ENCODE data around the gene TBC1D9. TPM values are rescaled to one million over a fixed set of nuclear protein-coding genes. Genes with fewer than 3 reads are reported as not detected.

Gene TBC1D9
- total RNA-seq, 1 donor from 2014 or later = 22.4 TPM

- Histone ChIP-seq H3K9ac (ENCODE audit: low read depth in 1 of 3, low read length in 3 of 3) (no peak overlapping the region), H3K27ac (ENCODE audit: low read depth, low read length) (no peak overlapping the region), H3K36me3 (ENCODE audit: control insufficient read depth in 3 of 3, insufficient read depth in 3 of 3, low read length in 3 of 3) (peaks cover 4 to 12% (median 4%) of the 10 kb centered on the region in 3 donors), H3K27me3 (ENCODE audit: control insufficient read depth in 3 of 3, insufficient read depth in 3 of 3, low read length in 3 of 3) (no peaks in the 10 kb centered on the region), H3K4me1 (ENCODE audit: control insufficient read depth in 3 of 3, insufficient read depth in 3 of 3, low read length in 3 of 3) (no peaks in the 10 kb centered on the region), H3K9me3 (ENCODE audit: control insufficient read depth in 3 of 3, low read length in 3 of 3) (no peaks in the 10 kb centered on the region), H3K4me3 (ENCODE audit: low read length in 3 of 3) (no peak overlapping the region)
Observed at GRCh38 chr4:140681201-140681600, 75.0 kb downstream of the TBC1D9 start.

DNA sequence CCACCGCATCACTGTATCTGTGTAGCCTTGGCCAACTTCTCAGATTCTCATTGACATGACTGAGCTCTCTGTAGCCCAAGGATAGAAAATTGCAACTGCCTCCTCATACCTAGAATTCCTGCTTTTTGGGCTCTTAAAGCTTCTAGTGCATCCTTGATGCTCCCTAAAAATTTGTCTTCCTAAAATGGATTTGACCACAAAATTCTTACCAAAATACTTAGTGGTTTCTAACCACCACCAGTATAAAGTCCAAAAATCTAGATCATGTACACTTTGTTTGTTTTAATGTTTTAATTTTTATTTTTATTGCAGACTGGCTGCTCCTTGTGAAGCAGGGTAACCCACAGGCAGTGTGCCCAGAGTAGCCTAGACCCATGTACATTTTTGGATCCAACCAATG lies 75.5 kb downstream of the TBC1D9 start:
- Histone ChIP-seq H3K4me1 (ENCODE audit: control insufficient read depth in 3 of 3, insufficient read depth in 3 of 3, low read length in 3 of 3) (no peaks in the 10 kb centered on the region), H3K27me3 (ENCODE audit: control insufficient read depth in 3 of 3, insufficient read depth in 3 of 3, low read length in 3 of 3) (no peaks in the 10 kb centered on the region), H3K9ac (ENCODE audit: low read depth in 1 of 3, low read length in 3 of 3) (no peak overlapping the region), H3K36me3 (ENCODE audit: control insufficient read depth in 3 of 3, insufficient read depth in 3 of 3, low read length in 3 of 3) (peaks cover 4 to 12% (median 6%) of the 10 kb centered on the region in 3 donors), H3K4me3 (ENCODE audit: low read length in 3 of 3) (no peak overlapping the region), H3K27ac (ENCODE audit: low read depth, low read length) (no peak overlapping the region), H3K9me3 (ENCODE audit: control insufficient read depth in 3 of 3, low read length in 3 of 3) (no peaks in the 10 kb centered on the region)

DNA sequence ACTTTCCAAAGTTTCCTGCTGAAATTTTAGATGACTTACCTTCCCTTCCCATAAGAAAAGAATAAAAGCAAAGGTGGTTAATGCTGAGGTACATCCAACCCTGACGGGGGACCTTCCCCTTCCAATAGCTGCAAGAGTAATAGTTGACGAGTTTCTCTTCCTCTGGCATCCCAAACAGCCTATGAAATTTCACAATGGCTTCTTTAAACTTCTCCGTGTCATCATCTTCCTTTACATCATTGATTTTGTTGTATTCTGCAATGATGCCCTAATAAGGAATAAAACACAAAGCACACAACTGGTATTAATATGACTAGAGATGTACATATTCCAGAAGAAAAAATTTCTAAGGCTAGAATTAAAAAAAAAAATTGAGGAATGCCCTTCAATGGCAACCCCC lies 76.6 kb downstream of the TBC1D9 start:
- H3K9me3 ChIP-seq (ENCODE audit: control insufficient read depth in 3 of 3, low read length in 3 of 3) = no peaks in the 10 kb centered on the region
- no peaks in the 10 kb centered on the region for H3K27me3 ChIP-seq (ENCODE audit: control insufficient read depth in 3 of 3, insufficient read depth in 3 of 3, low read length in 3 of 3)
- peaks cover 4 to 12% (median 6%) of the 10 kb centered on the region in 3 donors for H3K36me3 ChIP-seq (ENCODE audit: control insufficient read depth in 3 of 3, insufficient read depth in 3 of 3, low read length in 3 of 3)

GRCh38 chr4:140675599-140676231 lies 80.5 kb downstream of the TBC1D9 start:
- Histone ChIP-seq H3K36me3 (ENCODE audit: control insufficient read depth in 3 of 3, insufficient read depth in 3 of 3, low read length in 3 of 3) (peaks cover 4 to 12% (median 7%) of the 10 kb centered on the region in 3 donors), H3K9me3 (ENCODE audit: control insufficient read depth in 3 of 3, low read length in 3 of 3) (no peaks in the 10 kb centered on the region), H3K4me3 (ENCODE audit: low read length in 3 of 3) (no peak overlapping the region), H3K9ac (ENCODE audit: low read depth in 1 of 3, low read length in 3 of 3) (no peak overlapping the region), H3K27ac (ENCODE audit: low read depth, low read length) (no peak overlapping the region), H3K4me1 (ENCODE audit: control insufficient read depth in 3 of 3, insufficient read depth in 3 of 3, low read length in 3 of 3) (no peaks in the 10 kb centered on the region), H3K27me3 (ENCODE audit: control insufficient read depth in 3 of 3, insufficient read depth in 3 of 3, low read length in 3 of 3) (no peaks in the 10 kb centered on the region)

More for the DNA sequence above, 76.6 kb downstream of the TBC1D9 start:
- H3K4me1 ChIP-seq (ENCODE audit: control insufficient read depth in 3 of 3, insufficient read depth in 3 of 3, low read length in 3 of 3) = no peaks in the 10 kb centered on the region
- H3K27ac ChIP-seq (ENCODE audit: low read depth, low read length) = no peak overlapping the region
- H3K4me3 ChIP-seq (ENCODE audit: low read length in 3 of 3) = no peak overlapping the region
- no peak overlapping the region for H3K9ac ChIP-seq (ENCODE audit: low read depth in 1 of 3, low read length in 3 of 3)

DNA sequence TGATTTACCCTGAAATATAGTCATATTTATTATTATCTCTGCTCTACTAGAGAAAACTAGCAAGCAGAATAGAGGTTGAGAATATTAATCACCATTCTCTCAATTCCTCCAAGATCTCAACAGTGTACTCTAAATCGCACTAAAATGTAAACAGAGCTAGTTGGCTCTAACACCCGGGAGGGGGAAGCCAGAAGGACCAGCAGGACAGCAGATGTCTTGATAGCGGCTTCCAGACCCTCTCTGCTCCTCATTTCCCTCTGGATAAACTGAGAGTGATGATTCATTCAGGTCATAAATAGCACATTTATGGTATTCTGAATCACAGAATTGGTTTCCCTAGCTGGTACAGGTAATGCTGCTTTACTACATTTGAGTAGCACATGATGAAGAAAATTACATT lies 82.5 kb downstream of the TBC1D9 start:
- H3K9me3 ChIP-seq (ENCODE audit: control insufficient read depth in 3 of 3, low read length in 3 of 3) = no peaks in the 10 kb centered on the region
- no peaks in the 10 kb centered on the region for H3K27me3 ChIP-seq (ENCODE audit: control insufficient read depth in 3 of 3, insufficient read depth in 3 of 3, low read length in 3 of 3)
- H3K27ac ChIP-seq (ENCODE audit: low read depth, low read length) = no peak overlapping the region
- no peak overlapping the region for H3K4me3 ChIP-seq (ENCODE audit: low read length in 3 of 3)
- H3K36me3 ChIP-seq (ENCODE audit: control insufficient read depth in 3 of 3, insufficient read depth in 3 of 3, low read length in 3 of 3) = peaks cover under 1 to 21% (median 5%) of the 10 kb centered on the region in 3 donors
- H3K9ac ChIP-seq (ENCODE audit: low read depth in 1 of 3, low read length in 3 of 3) = no peak overlapping the region
- H3K4me1 ChIP-seq (ENCODE audit: control insufficient read depth in 3 of 3, insufficient read depth in 3 of 3, low read length in 3 of 3) = no peaks in the 10 kb centered on the region

GRCh38 chr4:140672416-140672815 lies 83.8 kb downstream of the TBC1D9 start:
- peaks cover 0 to 18% (median 3%) of the 10 kb centered on the region in 3 donors for H3K36me3 ChIP-seq (ENCODE audit: control insufficient read depth in 3 of 3, insufficient read depth in 3 of 3, low read length in 3 of 3)
- no peaks in the 10 kb centered on the region for H3K4me1 ChIP-seq (ENCODE audit: control insufficient read depth in 3 of 3, insufficient read depth in 3 of 3, low read length in 3 of 3)
- H3K27me3 ChIP-seq (ENCODE audit: control insufficient read depth in 3 of 3, insufficient read depth in 3 of 3, low read length in 3 of 3) = no peaks in the 10 kb centered on the region
- H3K27ac ChIP-seq (ENCODE audit: low read depth, low read length) = no peak overlapping the region
- H3K4me3 ChIP-seq (ENCODE audit: low read length in 3 of 3) = no peak overlapping the region
- no peak overlapping the region for H3K9ac ChIP-seq (ENCODE audit: low read depth in 1 of 3, low read length in 3 of 3)
- H3K9me3 ChIP-seq (ENCODE audit: control insufficient read depth in 3 of 3, low read length in 3 of 3) = no peaks in the 10 kb centered on the region

- H3K9me3 ChIP-seq (ENCODE audit: control insufficient read depth in 3 of 3, low read length in 3 of 3) = no peaks in the 10 kb centered on the region
- no peaks in the 10 kb centered on the region for H3K4me1 ChIP-seq (ENCODE audit: control insufficient read depth in 3 of 3, insufficient read depth in 3 of 3, low read length in 3 of 3)
- H3K36me3 ChIP-seq (ENCODE audit: control insufficient read depth in 3 of 3, insufficient read depth in 3 of 3, low read length in 3 of 3) = peaks cover 0 to 19% (median 0%) of the 10 kb centered on the region in 3 donors
- no peak overlapping the region for H3K27ac ChIP-seq (ENCODE audit: low read depth, low read length)
- H3K4me3 ChIP-seq (ENCODE audit: low read length in 3 of 3) = no peak overlapping the region
- H3K27me3 ChIP-seq (ENCODE audit: control insufficient read depth in 3 of 3, insufficient read depth in 3 of 3, low read length in 3 of 3) = no peaks in the 10 kb centered on the region
- H3K9ac ChIP-seq (ENCODE audit: low read depth in 1 of 3, low read length in 3 of 3) = no peak overlapping the region
Observed at GRCh38 chr4:140668111-140668510, 88.1 kb downstream of the TBC1D9 start.

DNA sequence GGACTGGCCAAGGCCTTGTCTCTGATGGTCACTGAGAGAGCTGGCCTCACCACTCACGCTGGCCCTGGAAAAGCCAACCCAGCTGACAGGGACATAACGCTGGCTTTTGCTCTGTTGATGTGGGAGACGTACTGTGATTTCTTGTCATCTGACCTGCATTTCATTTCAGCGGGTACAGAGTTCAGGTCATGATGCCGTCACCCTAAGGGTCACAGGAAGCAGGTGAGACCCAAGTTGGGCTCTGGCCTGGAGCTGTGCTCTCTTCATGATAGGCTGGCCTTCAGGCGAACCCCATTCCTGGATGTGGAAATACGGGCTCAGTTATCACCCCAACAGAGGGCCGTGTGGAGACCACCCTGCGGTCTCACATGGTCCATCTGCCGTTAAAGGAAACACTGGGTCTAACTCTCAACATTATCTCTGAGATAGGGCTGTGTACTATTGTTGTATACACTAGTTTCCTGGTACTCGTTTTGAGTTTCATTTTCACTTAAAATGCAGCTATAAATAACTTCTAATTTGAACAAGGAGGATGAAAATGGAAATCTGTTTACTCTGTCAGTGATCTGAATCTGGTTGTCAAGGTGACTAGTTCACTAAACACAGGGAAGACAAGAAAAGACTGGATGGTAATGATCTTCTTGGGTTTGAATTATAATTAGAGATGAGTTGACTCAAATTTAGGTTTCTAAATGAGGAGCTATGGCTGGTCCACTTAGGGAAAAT lies 89.1 kb downstream of the TBC1D9 start:
- Histone ChIP-seq H3K36me3 (ENCODE audit: control insufficient read depth in 3 of 3, insufficient read depth in 3 of 3, low read length in 3 of 3) (peaks cover 0 to 22% (median 0%) of the 10 kb centered on the region in 3 donors), H3K27me3 (ENCODE audit: control insufficient read depth in 3 of 3, insufficient read depth in 3 of 3, low read length in 3 of 3) (no peaks in the 10 kb centered on the region), H3K4me1 (ENCODE audit: control insufficient read depth in 3 of 3, insufficient read depth in 3 of 3, low read length in 3 of 3) (no peaks in the 10 kb centered on the region), H3K9me3 (ENCODE audit: control insufficient read depth in 3 of 3, low read length in 3 of 3) (no peaks in the 10 kb centered on the region), H3K27ac (ENCODE audit: low read depth, low read length) (no peak overlapping the region), H3K4me3 (ENCODE audit: low read length in 3 of 3) (no peak overlapping the region), H3K9ac (ENCODE audit: low read depth in 1 of 3, low read length in 3 of 3) (no peak overlapping the region)

DNA sequence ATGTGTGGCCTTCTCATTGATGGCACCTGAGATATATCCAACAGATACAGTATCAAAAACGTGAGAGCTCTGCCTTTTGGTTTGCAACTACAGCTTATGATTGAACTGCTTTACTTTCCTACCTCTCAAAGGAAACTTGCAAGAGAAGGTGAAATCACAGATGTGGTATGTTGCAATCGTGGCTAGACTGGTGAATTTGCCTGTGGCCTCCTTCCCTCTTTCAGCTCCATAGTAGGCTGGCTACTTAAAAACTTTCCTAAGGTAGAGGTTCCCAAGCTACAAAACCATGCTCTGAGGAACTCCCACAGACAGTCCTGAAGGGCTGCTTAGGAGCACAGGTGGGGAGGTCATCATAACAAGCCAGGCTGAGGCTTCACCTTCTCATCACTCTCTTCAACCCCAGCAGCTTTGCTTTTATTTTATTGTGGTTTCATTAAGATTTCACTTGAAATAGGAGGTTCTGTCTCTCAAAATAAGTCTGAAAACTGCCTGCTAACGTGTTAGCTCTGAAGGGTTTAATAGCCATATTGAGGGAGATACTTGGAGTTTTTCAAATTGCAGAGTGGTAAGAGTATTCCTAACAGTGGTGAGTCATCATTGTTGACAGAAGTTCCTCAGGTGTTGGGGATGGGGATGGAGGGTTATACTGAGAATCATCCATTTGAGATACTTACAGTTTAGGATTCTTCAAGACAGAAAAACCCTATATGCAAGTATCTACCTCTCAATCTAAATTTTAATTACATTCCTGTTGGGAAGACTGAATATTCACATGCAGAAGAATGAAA lies 93.9 kb downstream of the TBC1D9 start:
- Histone ChIP-seq H3K27ac (ENCODE audit: low read depth, low read length) (no peak overlapping the region), H3K4me3 (ENCODE audit: low read length in 3 of 3) (no peak overlapping the region), H3K9ac (ENCODE audit: low read depth in 1 of 3, low read length in 3 of 3) (no peak overlapping the region), H3K36me3 (ENCODE audit: control insufficient read depth in 3 of 3, insufficient read depth in 3 of 3, low read length in 3 of 3) (peaks cover 0 to 19% (median 8%) of the 10 kb centered on the region in 3 donors), H3K9me3 (ENCODE audit: control insufficient read depth in 3 of 3, low read length in 3 of 3) (no peaks in the 10 kb centered on the region), H3K27me3 (ENCODE audit: control insufficient read depth in 3 of 3, insufficient read depth in 3 of 3, low read length in 3 of 3) (no peaks in the 10 kb centered on the region), H3K4me1 (ENCODE audit: control insufficient read depth in 3 of 3, insufficient read depth in 3 of 3, low read length in 3 of 3) (no peaks in the 10 kb centered on the region)

- Histone ChIP-seq H3K27ac (ENCODE audit: low read depth, low read length) (no peak overlapping the region), H3K9ac (ENCODE audit: low read depth in 1 of 3, low read length in 3 of 3) (no peak overlapping the region), H3K4me1 (ENCODE audit: control insufficient read depth in 3 of 3, insufficient read depth in 3 of 3, low read length in 3 of 3) (no peaks in the 10 kb centered on the region), H3K27me3 (ENCODE audit: control insufficient read depth in 3 of 3, insufficient read depth in 3 of 3, low read length in 3 of 3) (no peaks in the 10 kb centered on the region), H3K4me3 (ENCODE audit: low read length in 3 of 3) (no peak overlapping the region), H3K36me3 (ENCODE audit: control insufficient read depth in 3 of 3, insufficient read depth in 3 of 3, low read length in 3 of 3) (peaks cover 0 to 15% (median 8%) of the 10 kb centered on the region in 3 donors), H3K9me3 (ENCODE audit: control insufficient read depth in 3 of 3, low read length in 3 of 3) (no peaks in the 10 kb centered on the region)
Observed at GRCh38 chr4:140661550-140661949, 94.6 kb downstream of the TBC1D9 start.

Data from skeletal muscle tissue (tissue), 4 donors.